K562 (cell line): ENCODE data around the gene IRAK2. TPM values are rescaled to one million over a fixed set of nuclear protein-coding genes. Genes with fewer than 3 reads are reported as not detected.
A peak's percentile ranks its signal among the peaks of the same experiment; 100 is the strongest.

ENCODE experiments used
- ARID1B ChIP-seq: fragments of 450-650 bp; IDR thresholded peaks from 2 replicates; pipeline ENCODE4 v1.6.1; 2016; ENCODE audit warnings: antibody characterized with exemption, mild to moderate bottlenecking, inconsistent platforms
- BRD9 ChIP-seq: fragments of 450-650 bp; IDR thresholded peaks from 2 replicates; pipeline ENCODE4 v1.6.1; 2018; ENCODE audit warnings: low read depth; ENCODE audit not compliant: partially characterized antibody
- CCNT2 ChIP-seq: IDR thresholded peaks from 2 replicates; pipeline ENCODE4 v1.6.1; 2011; ENCODE audit warnings: borderline replicate concordance, low read depth, mild to moderate bottlenecking, moderate library complexity, mixed read lengths, low read length; ENCODE audit not compliant: insufficient read length; ENCODE audit errors: extremely low read depth
- DMBX1 ChIP-seq: fragments of 250-450 bp; sonication (Bioruptor Pico); IDR thresholded peaks from 2 replicates; pipeline ENCODE4 v1.8.0; 2022; ENCODE audit warnings: inconsistent platforms, mild to moderate bottlenecking, moderate library complexity, borderline replicate concordance
- FOXA1 ChIP-seq: fragments of 450-650 bp; IDR thresholded peaks from 2 replicates; pipeline ENCODE4 v1.6.1; 2016; ENCODE audit warnings: mild to moderate bottlenecking, borderline replicate concordance
- FOXK1 ChIP-seq: sonication (generic); formaldehyde crosslinking; IDR thresholded peaks from 2 replicates; pipeline ENCODE4 v1.8.0; 2022; ENCODE audit warnings: missing genetic modification reagents, mild to moderate bottlenecking, borderline replicate concordance
- FOXM1 ChIP-seq, 2 experiments: fragments of 450-650 bp in 1 of 2; sonication (generic) in 1 of 2; formaldehyde crosslinking in 1 of 2; IDR thresholded peaks; 2 replicates each; pipeline versions ENCODE4 v1.6.1 to v1.9.0; 2017 to 2022; ENCODE audit warnings: low read depth in 2 of 2, mild to moderate bottlenecking in 2 of 2, missing genetic modification reagents in 1 of 2, moderate library complexity in 1 of 2
- GABPA ChIP-seq: fragments of 200-800 bp; sonication (Bioruptor generic); conservative IDR thresholded peaks from 2 replicates; pipeline ENCODE4 v1.6.1; 2016; ENCODE audit warnings: low read depth, missing genetic modification characterization, missing compliant biosample characterization
- HDAC2 ChIP-seq: fragments of 450-650 bp; IDR thresholded peaks from 2 replicates; pipeline ENCODE4 v1.6.1; 2016; ENCODE audit warnings: mild to moderate bottlenecking
- HDGF ChIP-seq: fragments of 450-650 bp; IDR thresholded peaks from 2 replicates; pipeline ENCODE4 v1.6.1; 2016
- KAT7 ChIP-seq: sonication (generic); formaldehyde crosslinking; IDR thresholded peaks from 2 replicates; pipeline ENCODE4 v1.8.0; 2022; ENCODE audit warnings: missing genetic modification reagents, mild to moderate bottlenecking, borderline replicate concordance
- L3MBTL2 ChIP-seq: fragments of 450-650 bp; IDR thresholded peaks from 2 replicates; pipeline ENCODE4 v1.6.1; 2016; ENCODE audit warnings: mild to moderate bottlenecking, moderate library complexity
- MIER1 ChIP-seq: fragments of 450-650 bp; IDR thresholded peaks from 2 replicates; pipeline ENCODE4 v1.6.1; 2016; ENCODE audit warnings: antibody characterized with exemption, mild to moderate bottlenecking, low read depth
- NR2C1 ChIP-seq, 2 experiments: fragments of 450-650 bp; IDR thresholded peaks; 2 replicates each; pipeline ENCODE4 v1.6.1; 2017; ENCODE audit warnings: mild to moderate bottlenecking in 2 of 2, antibody characterized with exemption in 1 of 2, inconsistent platforms in 1 of 2, missing compliant biosample characterization in 1 of 2, missing genetic modification characterization in 1 of 2
- RAD51 ChIP-seq: fragments of 450-650 bp; IDR thresholded peaks from 2 replicates; pipeline ENCODE4 v1.7.1; 2016; ENCODE audit warnings: low read depth, mild to moderate bottlenecking, borderline replicate concordance
- SMAD2 ChIP-seq: fragments of 150-350 bp; IDR thresholded peaks from 2 replicates; pipeline ENCODE4 v1.6.1; 2014; ENCODE audit warnings: low read depth, mild to moderate bottlenecking, low read length
- SNRNP70 ChIP-seq: fragments of 200-400 bp; formaldehyde crosslinking; optimal IDR thresholded peaks from 2 replicates; pipeline ENCODE3; 2017; ENCODE audit warnings: low read depth, low read length
- TBP ChIP-seq: optimal IDR thresholded peaks from 2 replicates; pipeline ENCODE3; 2011; ENCODE audit warnings: low read depth, low read length, improper control_type of control experiment
- ZBTB49 ChIP-seq: sonication (generic); formaldehyde crosslinking; IDR thresholded peaks from 2 replicates; pipeline ENCODE4 v1.8.0; 2022; ENCODE audit warnings: missing genetic modification reagents, mild to moderate bottlenecking, borderline replicate concordance
- ZBTB7A ChIP-seq: IDR thresholded peaks from 2 replicates; pipeline ENCODE4 v1.6.1; 2011; ENCODE audit warnings: low read depth, mild to moderate bottlenecking, low read length, moderate library complexity, borderline replicate concordance; ENCODE audit not compliant: control insufficient read depth
- ZNF263 ChIP-seq: sonication (generic); formaldehyde crosslinking; IDR thresholded peaks from 2 replicates; pipeline ENCODE4 v1.8.0; 2022; ENCODE audit warnings: mild to moderate bottlenecking, missing genetic modification reagents, borderline replicate concordance
- ZNF551 ChIP-seq: fragments of 250-450 bp; sonication (Bioruptor Pico); IDR thresholded peaks from 2 replicates; pipeline ENCODE4 v1.5.0; 2021; ENCODE audit warnings: mild to moderate bottlenecking, moderate library complexity
- polyA plus RNA-seq, 8 experiments: library from polyadenylated mRNA; depleted of rRNA in 4 of 8; stranded (reverse) in 5 of 8; unstranded in 3 of 8; fragments of >200 nt; fragmentation: Nextera tagmentation in 2 of 8; fragmentation: Illumina TruSeq in 1 of 8; extraction: Ambion mirVana in 2 of 8; extraction: Trizol in 1 of 8; gene quantifications; 2 replicates each; pipeline versions ENCODE4 v1.2.1 to v1.2.3, GENCODE V29; 2011 to 2014; ENCODE audit warnings: inconsistent platforms in 1 of 8, missing spikeins in 1 of 8
- total RNA-seq, 7 experiments: library from RNA; depleted of rRNA in 6 of 7; stranded (reverse); fragments of >200 nt in 6 of 7; fragmentation: Illumina TruSeq in 2 of 7; extraction: Trizol in 2 of 7; gene quantifications; 2 replicates each; pipeline versions ENCODE4 v1.2.1 to v1.2.3, GENCODE V29; 2011 to 2021; ENCODE audit warnings: low replicate concordance in 1 of 7
- TF ChIP-seq, protein P1 (sequence below): fragments of 200-800 bp; sonication (Bioruptor generic); IDR thresholded peaks from 2 replicates; pipeline ENCODE4 v1.6.1; 2017; ENCODE audit warnings: missing genetic modification characterization, missing compliant biosample characterization

The IRAK2 gene
- total and polyA plus RNA-seq, 9 of the 15 experiments (the other 6 are each of a cell fraction or from before 2014, with no cell fraction given), result 0.42 to 4.4 (median 2.7) TPM

DNA sequence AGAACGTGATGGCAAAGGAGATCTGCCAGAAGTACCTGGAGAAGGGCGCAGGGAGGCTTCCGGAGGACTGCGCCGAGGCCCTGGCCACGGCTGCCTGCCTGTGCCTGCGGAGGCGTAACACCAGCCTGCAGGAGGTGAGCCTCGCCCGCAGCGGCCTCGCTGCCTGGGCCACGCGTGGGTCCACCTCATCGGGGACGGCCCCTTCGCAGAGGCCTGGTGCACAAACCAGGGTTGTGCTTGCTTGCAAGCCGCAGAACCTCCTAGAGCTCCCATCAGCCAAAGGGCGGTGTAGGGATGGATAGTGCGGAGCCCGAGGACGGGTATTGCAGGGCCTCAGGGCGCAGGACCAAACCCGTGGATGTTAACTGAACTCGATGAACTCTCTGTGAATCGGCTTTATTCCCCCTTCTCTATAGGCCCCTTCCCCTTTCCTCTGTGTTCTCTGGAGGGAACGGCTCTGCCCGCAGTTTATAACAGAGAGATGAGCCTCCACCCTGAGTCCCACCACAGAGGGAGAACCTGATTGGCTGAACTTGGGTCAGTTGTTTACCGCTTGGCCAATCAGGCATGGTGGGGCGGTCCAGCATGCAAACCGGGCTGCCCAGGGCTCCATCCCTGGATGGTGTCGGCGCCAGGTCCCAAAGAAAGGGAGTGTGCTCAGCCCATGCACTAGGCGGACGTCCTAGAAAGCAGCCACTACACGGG is 70.0 kb downstream of the IRAK2 start (continued):
- peak; percentile 78 for TF ChIP-seq FOXM1 (IDR thresholded peaks at IDR 0.05; ENCODE audit: low read depth)
- TF ChIP-seq FOXM1 (CRISPR knock-in tag; IDR thresholded peaks at IDR 0.05; ENCODE audit: low read depth), result no peak
- no peak for TF ChIP-seq ZBTB7A
- TF ChIP-seq BRD9, result no peak
- no peak for TF ChIP-seq MIER1
- no peak for TF ChIP-seq KAT7 (CRISPR knock-in tag)
- 0 out of 2 replicates have a peak, but pooled peaks have one; percentile 21 for TF ChIP-seq L3MBTL2
- TF ChIP-seq, protein P1, sequence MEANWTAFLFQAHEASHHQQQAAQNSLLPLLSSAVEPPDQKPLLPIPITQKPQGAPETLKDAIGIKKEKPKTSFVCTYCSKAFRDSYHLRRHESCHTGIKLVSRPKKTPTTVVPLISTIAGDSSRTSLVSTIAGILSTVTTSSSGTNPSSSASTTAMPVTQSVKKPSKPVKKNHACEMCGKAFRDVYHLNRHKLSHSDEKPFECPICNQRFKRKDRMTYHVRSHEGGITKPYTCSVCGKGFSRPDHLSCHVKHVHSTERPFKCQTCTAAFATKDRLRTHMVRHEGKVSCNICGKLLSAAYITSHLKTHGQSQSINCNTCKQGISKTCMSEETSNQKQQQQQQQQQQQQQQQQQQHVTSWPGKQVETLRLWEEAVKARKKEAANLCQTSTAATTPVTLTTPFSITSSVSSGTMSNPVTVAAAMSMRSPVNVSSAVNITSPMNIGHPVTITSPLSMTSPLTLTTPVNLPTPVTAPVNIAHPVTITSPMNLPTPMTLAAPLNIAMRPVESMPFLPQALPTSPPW (CRISPR knock-in tag), result no peak
- TF ChIP-seq CCNT2, result no peak
- TF ChIP-seq ZBTB49 (CRISPR knock-in tag), result no peak
- no peak for TF ChIP-seq SMAD2
- TF ChIP-seq ARID1B, result no peak
- TF ChIP-seq SNRNP70, result no peak
- no peak for TF ChIP-seq FOXK1 (CRISPR knock-in tag)
- no peak for TF ChIP-seq GABPA (tag)
- peak; percentile 55 for TF ChIP-seq TBP
- TF ChIP-seq ZNF551 (CRISPR knock-in tag), result no peak
- no peak for TF ChIP-seq RAD51
- no peak for TF ChIP-seq HDGF
- no peak for TF ChIP-seq DMBX1
- no peak for TF ChIP-seq NR2C1 (IDR thresholded peaks at IDR 0.05)
- TF ChIP-seq NR2C1 (tag; IDR thresholded peaks at IDR 0.05), result no peak
- TF ChIP-seq FOXA1, result no peak
- TF ChIP-seq HDAC2, result peak; percentile 38; the same call in 1 of the 2 replicates
- no peak for TF ChIP-seq ZNF263 (CRISPR knock-in tag)
